Lung microvascular endothelial cell (primary cell): ENCODE measurements around the gene RRP8. TPM values are rescaled to one million over a fixed set of nuclear protein-coding genes. Genes with fewer than 3 reads are reported as not detected.
A peak's percentile ranks its signal among the peaks of the same experiment; 100 is the strongest.

ENCODE experiments used
- DNase-seq, 2 donors: peaks; one replicate each; pipeline versions ENCODE4 v3.0.0 to v3.0.0-alpha.2; 2010; ENCODE audit warnings: low read depth in 2 of 2
- total RNA-seq: library from RNA; depleted of rRNA; stranded (reverse); fragments of >200 nt; gene quantifications from 2 replicates; pipeline ENCODE4 v1.2.1, GENCODE V29; 2014

Gene RRP8
- total RNA-seq: 6.1 and 10.3 TPM in 2 replicates

DNA sequence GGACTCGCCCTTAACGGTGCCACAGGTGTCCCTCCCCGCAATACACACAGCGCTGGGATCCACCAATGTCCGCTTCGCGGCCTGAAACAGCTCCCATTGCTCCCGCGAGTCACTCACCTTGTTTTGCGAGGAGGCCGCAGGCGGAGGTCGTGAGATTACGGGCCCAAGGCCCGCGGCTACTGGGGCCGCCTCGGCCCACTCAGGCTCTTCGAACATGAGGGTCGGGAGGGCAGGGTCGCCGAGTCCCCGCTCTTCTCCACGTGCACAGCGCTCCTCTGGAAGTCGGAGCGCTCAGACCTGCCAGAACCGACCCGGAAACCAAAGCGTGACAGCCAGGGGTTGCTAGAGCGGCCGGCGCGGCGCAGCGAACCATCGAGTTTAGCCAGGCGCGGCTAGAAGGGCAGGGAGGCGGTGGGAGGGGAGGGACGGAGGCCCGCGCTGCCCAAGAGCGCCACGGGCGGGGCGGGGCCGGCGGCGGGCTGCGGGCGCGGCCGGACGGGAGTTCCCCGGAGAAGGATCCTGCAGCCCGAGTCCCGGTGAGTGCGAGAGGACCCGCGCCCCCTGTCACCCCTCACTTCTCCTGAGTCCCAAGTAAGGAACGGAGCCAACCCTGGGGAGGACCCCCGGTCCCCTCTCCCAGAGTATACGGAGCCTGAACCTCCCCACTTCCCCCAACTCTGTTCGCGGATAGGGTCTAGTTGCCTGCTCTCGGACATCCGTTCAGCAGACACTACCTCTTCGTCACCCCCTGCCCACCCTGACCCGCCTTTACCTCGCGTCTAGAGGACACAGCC, at the start of gene RRP8, which contains the start of gene ILK:
Gene RRP8, minus strand, starts transcription at position 330 of the 794 bp plus-strand sequence. Its CDS starts 114 bp downstream, at position 216.
Gene ILK, plus strand, starts transcription at position 488 of the 794 bp plus-strand sequence. CDS start 498 bp downstream, outside the sequence.
- peak; percentile 94 to 95 for DNase-seq

DNA sequence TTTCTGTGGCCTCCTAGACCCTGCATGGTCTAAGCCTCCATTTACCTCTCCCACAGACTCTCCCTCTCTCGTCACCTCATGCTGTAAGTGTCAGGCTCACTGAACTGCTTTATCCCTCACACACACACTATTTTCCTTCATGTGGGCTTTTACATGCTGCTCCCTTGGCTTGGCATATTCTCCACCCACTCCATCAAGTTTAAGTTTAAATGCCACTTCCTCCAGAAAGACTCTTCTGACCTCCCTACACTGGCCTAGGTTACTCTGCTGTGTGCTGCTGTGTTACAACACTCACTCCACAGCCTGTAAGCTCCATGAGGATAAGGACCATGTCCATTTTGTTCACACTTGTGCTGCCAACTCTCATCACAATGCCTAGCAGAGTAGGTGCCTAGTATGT, 49.7 kb upstream of the RRP8 start:
- no peak for DNase-seq

DNA sequence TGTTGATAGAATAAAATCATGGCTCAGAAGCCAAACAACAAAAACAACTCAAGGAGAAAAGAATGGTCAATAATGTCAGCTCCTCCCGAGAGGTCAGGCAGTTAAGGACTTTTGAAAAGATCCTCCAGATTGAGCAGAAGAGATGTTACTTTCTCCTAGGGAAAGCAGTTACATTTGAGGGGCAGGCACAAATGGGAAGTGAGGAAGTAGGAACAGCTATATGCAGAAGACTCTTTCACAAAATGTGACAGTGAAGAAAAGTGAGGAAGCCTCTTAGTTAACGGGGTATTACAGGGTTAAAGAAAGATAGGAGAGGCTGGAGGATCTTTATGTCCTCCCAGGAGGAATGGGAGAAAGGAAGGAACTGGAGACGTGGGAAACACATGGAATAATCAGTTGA, 48.8 kb upstream of the RRP8 start:
- no peak for DNase-seq

DNA sequence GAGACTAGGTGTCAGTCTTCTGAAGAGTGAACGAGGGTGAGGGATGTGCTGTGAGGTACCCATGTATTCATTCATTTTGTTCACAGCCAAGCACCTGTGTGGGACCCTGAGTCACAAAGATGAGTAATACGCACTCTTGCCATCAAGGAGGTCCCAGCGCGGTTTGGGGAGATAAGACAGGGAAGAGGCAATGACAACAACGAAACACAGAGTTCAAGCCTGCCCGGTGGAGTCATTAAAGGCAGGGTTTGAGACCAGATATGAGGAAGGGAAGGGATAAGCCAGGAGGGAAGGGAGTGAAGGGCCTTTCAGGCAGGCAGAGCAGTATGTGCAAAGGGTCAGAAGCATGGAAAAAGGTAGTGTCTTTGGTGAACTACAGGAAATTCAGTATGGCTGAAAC, 47.6 kb upstream of the RRP8 start:
- no peak for DNase-seq

DNA sequence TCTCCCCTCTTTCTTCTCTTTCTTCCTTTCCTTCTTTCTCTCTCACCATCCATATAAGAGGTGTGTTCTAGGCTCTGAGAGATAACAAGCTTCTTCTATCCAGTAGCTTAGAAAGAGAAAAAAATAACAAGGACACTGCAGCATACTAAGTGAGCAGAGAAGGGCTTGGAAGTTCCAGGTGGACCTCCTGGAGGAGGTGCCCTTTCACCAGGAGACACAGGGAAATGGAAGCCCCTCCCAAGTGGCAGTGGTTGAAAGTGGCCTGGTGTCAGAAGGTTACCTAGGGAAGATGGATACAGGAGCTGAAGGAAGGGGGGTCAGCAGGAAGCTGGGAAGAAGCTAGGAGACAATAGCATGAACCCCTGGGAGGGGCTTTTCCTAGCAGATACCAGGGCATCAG, 46.7 kb upstream of the RRP8 start:
- no peak for DNase-seq

DNA sequence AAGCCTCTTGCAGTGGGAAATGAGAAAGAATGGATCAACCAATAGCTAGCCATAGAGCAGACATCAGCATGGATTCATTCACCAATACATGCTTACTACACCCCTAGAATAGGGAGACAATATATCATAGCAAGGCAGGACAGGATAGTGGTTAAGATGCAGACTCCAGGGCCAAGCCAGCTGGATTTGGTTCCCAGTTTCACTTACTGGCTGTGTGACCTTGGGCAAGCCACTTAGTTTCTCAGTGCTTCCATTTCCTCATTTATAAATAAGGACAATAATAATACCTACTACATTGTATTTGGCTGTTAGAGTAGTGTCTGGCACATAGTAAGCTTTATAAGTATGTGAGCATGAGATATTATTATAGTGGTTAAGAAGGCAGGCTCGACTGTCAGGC, 45.1 kb upstream of the RRP8 start:
- DNase-seq: no peak

DNA sequence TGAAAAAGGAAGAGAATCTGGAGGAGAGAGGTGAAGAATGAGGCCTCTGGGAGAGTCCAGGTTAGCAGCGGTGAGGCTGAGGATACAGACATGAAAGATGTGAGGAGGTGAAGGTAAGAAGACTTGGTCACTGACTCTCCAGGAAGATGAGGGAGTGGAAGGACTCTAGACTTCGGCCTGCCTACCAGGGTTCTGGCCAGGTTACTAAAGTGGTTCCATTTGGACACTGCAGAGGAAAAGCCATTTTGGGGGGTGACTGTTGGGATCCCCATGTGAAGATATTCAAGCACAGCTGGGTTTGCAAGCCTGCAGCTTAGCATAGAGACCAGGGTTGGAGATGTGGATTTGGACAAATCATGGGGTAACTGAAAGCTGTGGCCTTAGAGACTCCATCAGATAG, 44.4 kb upstream of the RRP8 start:
- DNase-seq: no peak

DNA sequence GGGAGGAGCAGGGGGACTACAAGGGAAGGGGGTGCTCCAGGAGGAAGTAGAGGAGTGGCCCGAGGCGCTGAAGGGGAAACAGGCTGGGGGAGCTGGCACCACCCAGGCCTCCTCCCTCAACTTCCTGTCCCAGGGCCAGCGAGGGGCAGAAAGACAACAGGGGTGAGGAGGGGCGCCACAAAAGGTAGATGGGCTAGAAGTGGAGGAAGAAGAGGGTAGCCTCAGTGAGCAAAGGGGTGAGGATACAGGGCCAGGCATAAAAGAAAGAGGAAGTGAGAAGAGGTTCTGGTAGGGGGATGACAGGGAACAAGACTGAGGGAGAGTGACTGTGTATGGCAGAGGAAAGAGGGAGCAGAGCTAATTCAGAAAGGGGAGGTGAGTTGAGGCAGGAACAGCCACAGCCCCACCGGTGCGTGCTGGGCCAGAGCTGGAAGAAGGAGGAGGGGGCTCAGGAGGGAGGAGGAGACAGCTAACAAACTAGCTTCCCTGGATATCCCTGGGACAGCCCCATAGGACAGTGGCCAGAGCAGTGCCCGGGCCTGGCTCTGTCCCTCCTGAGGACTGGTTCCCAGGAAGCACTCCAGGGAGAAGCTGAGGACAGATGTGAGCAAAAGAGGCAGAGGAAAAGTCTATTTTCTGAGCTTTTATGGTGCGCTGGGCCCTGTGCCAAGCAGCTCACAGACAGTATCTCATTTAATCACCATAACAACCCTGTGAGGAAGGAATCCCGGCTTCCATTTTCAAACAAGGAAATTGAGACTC, 43.7 kb upstream of the RRP8 start:
- peak; percentile 54 to 69 for DNase-seq

DNA sequence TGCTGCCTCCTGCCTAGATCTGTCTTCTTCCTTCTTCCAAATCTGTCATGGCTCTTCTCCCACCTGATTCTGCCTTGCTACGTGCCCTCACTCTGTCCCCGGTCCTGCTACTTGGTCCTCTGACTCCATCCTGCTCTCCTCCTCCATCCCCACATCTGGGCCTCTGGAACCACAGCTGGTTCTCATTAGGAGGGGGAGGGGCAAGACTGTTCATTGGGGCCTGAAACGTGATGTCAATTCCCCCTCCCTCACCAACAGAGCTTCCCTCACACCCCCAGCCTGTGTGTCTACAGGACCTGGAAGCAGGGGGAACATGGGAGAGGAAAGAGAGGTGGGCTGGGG, 43.1 kb upstream of the RRP8 start:
- peak in 1 of 2 donors; percentile 25 for DNase-seq

DNA sequence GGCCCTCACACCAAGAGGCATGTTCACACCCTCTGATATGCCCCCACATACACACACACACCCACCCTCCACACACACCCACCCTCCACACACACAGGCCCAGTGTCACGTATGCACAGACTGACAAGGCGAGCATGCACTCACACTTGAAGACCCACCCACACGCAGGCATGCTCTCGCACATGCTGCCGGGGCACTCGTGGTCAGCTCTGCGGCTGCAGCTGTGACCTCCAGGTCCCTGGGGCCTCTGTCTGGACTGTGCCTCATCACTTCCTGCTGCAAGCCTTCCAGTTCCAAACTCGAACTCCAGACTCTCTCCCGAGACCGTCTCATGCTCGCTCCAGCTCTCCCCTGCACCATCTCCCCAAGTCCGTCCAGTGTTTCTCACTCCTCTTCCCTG, 42.7 kb upstream of the RRP8 start:
- peak; percentile 29 to 91 for DNase-seq

DNA sequence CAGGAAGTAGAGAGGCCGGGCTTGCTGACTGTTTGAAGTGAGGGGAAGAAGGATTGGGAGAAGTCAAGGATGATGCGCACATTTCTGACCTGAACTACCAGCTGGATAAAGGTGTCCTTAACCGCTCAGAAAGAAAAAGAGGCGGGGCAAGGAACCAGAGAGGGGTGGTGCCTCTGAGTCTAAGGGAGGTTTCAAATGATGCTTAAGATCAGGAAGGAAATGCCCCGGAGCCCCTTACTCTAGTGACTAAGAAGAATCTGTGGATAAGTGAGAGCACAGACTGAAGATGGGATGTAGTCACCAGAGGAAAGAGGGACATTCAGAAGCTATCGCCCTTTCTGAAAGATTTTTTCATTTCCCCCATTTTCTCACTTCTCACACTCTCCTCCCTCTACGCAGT, 39.5 kb upstream of the RRP8 start:
- no peak for DNase-seq

DNA sequence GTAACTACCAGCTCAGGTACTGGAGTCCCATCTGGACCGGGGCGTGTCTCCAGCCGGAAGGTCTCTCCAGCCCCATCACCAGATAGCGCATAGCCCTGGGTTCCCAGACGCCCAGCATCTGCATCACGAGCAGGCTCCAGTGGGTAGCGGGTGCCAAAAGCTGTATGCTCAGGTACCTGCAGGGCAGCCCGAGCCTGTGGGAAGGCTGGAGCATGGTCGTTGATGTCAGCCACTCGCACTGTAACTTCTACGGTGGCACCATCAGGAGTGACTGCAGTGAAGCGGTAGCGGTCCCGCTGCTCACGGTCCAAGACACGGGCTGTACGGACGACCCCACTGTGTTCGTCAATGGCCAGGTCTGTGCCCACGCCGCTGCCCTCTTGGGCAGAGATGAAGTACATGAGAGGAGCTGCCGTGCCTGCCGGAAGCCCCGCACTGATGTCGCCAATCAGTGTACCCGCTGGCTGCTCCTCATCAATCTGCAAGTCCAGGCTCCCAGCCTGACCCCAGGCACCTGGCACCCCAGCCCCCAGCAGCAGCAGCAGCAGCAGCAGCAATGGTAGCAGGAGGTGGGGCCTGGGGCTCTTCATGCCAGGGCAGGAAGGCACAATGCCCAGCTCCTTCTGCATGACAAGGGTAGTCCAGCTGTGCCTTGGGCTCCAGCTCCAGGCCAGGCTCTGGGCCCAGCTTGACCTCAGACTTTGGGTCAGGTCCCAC, 37.7 kb upstream of the RRP8 start:
- no peak for DNase-seq

DNA sequence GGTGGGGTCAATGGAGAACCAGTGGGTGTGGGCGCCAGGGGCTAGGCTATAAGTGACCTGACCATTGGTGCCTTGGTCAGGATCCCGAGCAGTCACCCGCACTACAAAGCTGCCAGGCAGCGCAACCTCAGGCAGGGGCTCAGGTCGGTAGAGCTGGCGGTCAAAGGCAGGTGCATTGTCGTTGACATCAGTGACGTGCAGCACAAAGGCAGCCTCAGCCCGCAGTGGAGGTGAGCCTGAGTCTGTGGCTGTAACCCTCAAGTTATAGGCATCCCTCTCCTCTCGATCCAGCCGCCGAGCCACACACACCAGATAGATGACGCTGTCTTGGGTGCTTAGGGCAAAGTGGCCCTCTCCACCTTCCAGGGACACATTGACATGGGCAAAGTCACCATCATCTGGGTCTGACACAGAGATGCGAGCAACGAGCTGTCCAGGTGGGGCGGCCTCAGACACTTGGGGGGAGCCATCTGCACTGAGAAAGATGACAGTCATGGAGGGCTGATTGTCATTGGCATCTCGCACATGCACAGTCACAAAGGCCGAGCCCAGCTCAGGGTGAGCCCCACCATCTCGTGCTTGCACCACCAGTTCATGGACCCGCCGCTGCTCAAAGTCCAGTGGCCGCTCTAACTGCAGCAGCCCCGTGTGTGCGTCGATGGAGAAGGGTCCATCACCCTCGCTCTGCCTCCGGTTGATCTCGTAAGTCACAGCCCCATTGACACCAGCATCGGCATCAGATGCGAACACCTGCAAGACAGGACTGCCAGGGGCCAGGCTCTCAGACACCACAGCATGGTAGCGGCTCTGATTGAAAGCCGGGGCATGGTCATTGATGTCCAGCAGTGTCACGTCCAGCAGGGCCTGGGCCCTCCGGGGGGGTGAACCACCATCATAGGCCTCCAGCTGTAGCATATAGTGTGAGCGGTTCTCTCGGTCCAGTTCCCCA, 36.9 kb upstream of the RRP8 start:
- no peak for DNase-seq

DNA sequence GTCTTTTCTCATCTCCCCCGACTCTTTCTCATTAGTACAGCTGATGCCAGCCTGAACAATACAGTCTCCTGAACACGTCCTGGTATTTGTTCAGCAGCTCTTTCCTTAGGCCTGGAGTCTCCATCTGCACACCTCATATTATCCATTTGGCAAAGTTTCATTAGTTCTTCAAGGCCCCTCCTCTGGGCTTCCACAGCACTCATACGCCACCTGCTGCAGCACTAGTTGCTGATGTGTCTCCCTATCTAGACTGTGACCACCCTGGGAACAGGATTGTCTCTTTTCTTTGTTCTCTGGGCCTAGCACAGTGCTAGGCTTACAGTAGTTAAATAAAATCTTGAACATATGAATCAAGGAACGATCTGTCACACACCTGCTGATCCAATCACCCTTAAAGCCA, 35.0 kb upstream of the RRP8 start:
- DNase-seq: no peak

DNA sequence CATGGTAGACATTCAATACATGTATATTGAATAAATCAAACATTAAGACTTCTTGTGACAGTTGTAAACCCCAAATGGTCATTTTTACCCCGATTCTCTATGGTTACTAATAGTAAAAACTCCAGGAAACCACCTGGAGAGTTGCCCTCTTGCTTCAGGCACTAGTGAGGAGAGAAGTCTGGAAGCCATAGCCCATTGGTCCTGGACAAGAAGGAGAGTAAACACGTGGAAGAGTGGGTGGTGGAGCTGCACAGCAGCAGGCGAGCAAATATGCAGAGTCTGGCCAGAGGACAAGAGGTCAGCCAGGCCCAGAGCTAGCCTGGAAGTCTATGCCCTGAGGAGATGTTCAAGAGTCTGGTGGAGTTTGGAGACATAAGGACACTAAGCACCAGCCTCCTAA, 34.5 kb upstream of the RRP8 start:
- DNase-seq: peak in 1 of 2 donors; percentile 28

DNA sequence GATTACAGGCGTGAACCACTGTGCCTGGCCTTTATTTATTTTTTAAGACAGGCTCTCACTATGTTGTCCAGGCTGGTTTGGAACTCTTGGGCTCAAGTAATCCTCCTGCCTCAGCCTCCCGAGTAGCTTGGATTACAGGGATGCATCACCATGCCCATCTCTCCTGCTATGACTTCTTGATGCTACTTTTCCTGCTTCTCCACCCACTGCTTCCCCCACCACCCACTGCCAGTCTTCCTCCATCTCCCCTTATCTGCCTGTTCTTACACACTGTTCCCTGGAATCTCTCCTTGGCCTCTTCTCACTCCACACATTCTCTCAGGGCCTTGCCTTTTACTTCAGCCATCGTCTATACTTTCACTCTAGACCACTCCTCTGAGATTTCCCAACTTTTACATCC, 33.1 kb upstream of the RRP8 start:
- no peak for DNase-seq

DNA sequence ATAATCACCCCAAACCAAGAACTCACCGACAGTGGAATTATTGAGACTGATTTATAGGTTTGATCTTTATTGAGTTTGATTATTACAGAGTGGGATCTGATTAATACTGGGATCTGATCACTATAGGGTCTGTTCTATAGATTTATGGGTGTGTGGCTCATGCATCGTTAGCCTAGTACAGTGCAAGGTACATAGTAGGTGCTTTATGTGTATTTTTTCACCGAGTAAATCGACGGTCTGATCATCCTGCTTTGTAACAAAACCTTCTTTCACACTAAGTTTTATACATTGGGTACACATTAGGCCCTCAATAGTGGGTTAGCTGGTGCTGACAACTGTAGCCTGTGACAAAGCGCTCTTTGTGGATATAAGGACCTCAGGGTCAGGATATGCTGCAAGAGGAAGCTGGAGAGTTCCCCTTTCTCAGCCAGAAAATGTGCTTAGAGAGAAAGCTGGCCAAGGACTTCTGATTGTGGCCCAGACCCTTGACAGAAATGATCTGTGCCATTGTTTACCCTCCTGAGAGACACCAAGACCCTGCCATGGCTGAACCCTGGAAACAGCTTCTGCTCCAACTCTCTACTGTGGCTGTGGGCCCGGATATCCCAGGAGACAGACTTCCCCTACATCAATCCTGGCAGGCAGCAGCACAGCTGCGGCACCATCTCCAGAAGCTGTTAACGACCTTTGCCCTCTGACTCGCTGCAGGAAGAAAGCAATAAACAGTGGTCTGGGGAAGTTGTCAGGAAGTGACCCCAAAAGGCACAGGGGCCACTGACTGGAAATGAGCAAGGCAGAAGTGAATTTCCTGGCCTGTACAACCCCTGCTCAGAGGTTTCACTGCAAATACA, 31.9 kb upstream of the RRP8 start:
- peak; percentile 84 to 98 for DNase-seq

DNA sequence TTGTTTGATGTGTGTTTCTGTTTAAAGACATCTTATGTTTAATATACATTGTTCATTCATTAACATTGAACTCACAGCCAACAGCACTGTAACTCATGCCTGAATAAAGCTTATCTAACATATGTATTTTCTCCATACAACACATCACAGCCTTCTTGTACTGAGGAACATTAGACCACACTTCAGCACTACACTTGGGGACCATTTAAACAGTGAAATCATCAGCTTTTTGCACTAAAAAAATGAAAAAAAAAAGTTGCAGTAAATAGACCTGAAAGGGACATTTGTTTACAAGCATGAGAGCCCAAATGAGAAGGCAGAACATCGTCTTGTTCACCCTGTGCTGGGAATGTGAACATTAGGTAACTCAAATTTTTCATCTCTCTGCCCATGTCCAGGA, 31.1 kb upstream of the RRP8 start:
- no peak for DNase-seq

DNA sequence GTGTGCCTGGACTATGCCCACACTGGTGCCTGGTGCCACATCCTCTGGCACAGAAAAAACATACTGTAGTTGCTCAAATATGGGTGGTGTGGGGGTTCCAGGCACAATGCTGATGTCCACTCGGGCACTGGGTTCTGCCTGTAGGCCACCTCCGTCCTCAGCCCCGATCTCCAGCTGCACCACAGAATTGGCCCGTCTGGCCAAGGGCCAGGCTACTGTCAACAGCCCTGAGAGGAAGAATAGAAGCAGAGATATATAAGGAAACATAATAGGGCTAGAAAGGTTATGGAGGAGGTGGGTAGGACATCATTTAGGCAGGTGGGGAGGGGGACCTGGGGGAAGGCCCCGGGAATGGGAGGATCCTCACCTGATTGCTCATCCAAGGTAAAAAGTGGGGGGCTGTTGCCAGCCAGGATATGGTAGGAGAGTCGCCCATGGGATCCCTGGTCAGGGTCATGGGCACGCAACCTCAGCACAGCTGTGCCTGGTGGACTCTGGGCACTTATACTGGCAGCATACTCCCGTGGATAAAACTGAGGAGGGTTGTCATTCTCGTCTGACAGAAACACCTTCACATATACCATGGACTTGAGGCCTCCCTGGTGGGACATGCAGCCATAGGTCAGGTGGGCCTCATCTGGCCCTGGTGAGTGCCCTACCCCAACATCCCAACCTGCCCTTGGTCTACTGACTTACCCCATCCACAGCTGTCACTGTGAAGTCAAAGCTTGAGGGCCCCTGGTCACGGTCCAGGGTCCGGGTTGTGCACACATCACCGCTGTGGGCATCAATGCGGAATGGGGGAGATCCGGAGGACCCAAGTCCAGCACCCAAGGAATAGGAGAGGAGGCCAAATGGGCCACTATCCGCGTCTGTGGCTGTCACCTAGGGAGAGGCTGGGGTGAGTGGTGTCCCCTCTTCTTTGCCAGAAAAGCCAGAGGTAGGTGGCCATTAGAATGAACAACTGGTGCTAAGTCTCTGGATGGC, 30.3 kb upstream of the RRP8 start:
- no peak for DNase-seq
